ENCODE results near the gene GDF7. TPM values are rescaled to one million over a fixed set of nuclear protein-coding genes. Genes with fewer than 3 reads are reported as not detected.
A peak's percentile ranks its signal among the peaks of the same experiment; 100 is the strongest.

Gene GDF7
- total RNA-seq, 2 experiments from 2014 or later = 0.06 TPM

DNA sequence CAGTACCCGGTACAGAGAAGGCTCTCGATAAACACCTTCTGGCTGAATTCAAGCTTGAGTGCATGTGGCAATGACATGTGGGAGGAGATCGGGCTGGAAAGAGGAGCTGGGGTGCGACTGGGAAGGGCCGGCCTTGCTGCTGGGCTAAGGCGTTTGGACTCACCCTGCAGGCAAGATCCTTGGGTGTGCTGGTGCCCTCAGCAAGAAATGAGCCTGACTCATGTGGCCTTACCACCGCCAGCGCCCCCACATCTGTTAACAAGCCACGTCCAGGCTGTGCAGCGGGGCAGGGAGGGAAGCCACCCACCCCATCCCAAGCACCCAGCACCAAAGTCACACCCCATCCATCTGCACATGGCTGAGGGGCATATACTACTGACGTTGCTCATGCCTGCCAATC is 17.4 kb upstream of the GDF7 start:
- peak overlapping the region; percentile 84 for H3K4me2 ChIP-seq (ENCODE audit: low read length)
- intact Hi-C loops (cut with micrococcal nuclease; ENCODE audit: unreplicated experiment) = no loop called here
- no peak overlapping the region for H3K27ac ChIP-seq (ENCODE audit: low read depth, low read length, poor library complexity, severe bottlenecking)

DNA sequence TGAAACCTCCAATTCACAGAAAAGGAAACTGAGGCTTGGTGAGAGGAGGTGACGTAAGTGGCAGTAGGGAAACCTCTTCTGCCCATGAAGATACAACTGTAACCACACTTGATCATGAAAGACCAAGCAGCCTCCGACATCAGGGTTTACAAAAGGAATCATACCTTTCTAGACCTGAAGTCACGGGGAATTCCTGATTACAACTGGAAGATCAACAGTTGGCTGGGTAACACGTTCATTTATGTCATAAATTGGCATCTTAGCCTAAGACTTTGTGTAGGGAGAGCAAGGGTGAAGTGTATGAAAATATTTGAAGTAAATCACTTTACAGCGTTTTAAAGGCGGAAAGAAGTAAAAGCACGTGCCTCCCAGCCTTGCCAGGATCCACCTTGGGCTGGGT is 17.0 kb upstream of the GDF7 start:
- no peaks in the 10 kb centered on the region for H3K9me2 ChIP-seq (ENCODE audit: insufficient read depth, low read length)
- no peak overlapping the region for H3K27ac ChIP-seq (ENCODE audit: low read depth, low read length, poor library complexity, severe bottlenecking)
- BruUV-seq (replicated peaks) = no TSS peak
- H3K79me2 ChIP-seq (ENCODE audit: insufficient read depth, low read depth, low read length) = no peaks in the 10 kb centered on the region
- H3K36me3 ChIP-seq (ENCODE audit: insufficient read depth, low read length) = no peaks in the 10 kb centered on the region
- peak overlapping the region; percentile 90; the same call in 1 of the 2 replicates for H2AFZ ChIP-seq (ENCODE audit: low read length)
- no peaks in the 10 kb centered on the region for H4K20me1 ChIP-seq (ENCODE audit: insufficient read depth, low read length)
- ChIA-PET CTCF (ENCODE audit: unreplicated experiment) (interaction anchor here (1.0 kb wide), 1 partner anchor 16 kb away, joined by 3 read pairs; no protein-coding TSS in a partner anchor), POLR2A (interaction anchor here (0.9 to 3.6 kb wide), 4 partner anchors 26 to 303 kb away, joined by 3 to 24 read pairs (median 5); no protein-coding TSS in a partner anchor)
- peaks cover 15% of the 10 kb centered on the region for H3K4me1 ChIP-seq (ENCODE audit: insufficient read depth, low read length, poor library complexity, severe bottlenecking)
- H3K9me3 ChIP-seq (ENCODE audit: low read length) = no peaks in the 10 kb centered on the region
- H3K4me3 ChIP-seq (ENCODE audit: low read depth, low read length, poor library complexity, severe bottlenecking) = peak overlapping the region; percentile 77
- no peak for TF ChIP-seq EZH2phosphoT487 (IDR thresholded peaks at IDR 0.05; ENCODE audit: borderline replicate concordance, low read depth, low read length)
- TF ChIP-seq, protein P1, sequence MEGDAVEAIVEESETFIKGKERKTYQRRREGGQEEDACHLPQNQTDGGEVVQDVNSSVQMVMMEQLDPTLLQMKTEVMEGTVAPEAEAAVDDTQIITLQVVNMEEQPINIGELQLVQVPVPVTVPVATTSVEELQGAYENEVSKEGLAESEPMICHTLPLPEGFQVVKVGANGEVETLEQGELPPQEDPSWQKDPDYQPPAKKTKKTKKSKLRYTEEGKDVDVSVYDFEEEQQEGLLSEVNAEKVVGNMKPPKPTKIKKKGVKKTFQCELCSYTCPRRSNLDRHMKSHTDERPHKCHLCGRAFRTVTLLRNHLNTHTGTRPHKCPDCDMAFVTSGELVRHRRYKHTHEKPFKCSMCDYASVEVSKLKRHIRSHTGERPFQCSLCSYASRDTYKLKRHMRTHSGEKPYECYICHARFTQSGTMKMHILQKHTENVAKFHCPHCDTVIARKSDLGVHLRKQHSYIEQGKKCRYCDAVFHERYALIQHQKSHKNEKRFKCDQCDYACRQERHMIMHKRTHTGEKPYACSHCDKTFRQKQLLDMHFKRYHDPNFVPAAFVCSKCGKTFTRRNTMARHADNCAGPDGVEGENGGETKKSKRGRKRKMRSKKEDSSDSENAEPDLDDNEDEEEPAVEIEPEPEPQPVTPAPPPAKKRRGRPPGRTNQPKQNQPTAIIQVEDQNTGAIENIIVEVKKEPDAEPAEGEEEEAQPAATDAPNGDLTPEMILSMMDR (conservative IDR thresholded peaks at IDR 0.05; ENCODE audit: low read length) = no peak
- intact Hi-C loops (cut with micrococcal nuclease; ENCODE audit: unreplicated experiment) = no loop called here
- DNase-seq (ENCODE audit: low spot score) = no peak
- H3K4me2 ChIP-seq (ENCODE audit: low read length) = peak overlapping the region; percentile 84

More for the DNA sequence above, 17.4 kb upstream of the GDF7 start:
- no TSS peak for BruUV-seq (replicated peaks)
- no peak for DNase-seq (ENCODE audit: low spot score)
- H3K4me3 ChIP-seq (ENCODE audit: low read depth, low read length, poor library complexity, severe bottlenecking) = peak overlapping the region; percentile 77
- H3K4me1 ChIP-seq (ENCODE audit: insufficient read depth, low read length, poor library complexity, severe bottlenecking) = peaks cover 15% of the 10 kb centered on the region
- CTCF ChIA-PET (ENCODE audit: unreplicated experiment) = no interaction called here
- H3K79me2 ChIP-seq (ENCODE audit: insufficient read depth, low read depth, low read length) = no peaks in the 10 kb centered on the region
- TF ChIP-seq EZH2phosphoT487 (IDR thresholded peaks at IDR 0.05; ENCODE audit: borderline replicate concordance, low read depth, low read length) = no peak
- TF ChIP-seq, protein P1 (conservative IDR thresholded peaks at IDR 0.05; ENCODE audit: low read length) = no peak
- H3K36me3 ChIP-seq (ENCODE audit: insufficient read depth, low read length) = no peaks in the 10 kb centered on the region
- POLR2A ChIA-PET = interaction anchor here (1.5 to 3.6 kb wide), 2 partner anchors 27 to 303 kb away, joined by 3 to 24 read pairs; no protein-coding TSS in a partner anchor
- no peak overlapping the region for H2AFZ ChIP-seq (ENCODE audit: low read length)
- H3K9me3 ChIP-seq (ENCODE audit: low read length) = no peaks in the 10 kb centered on the region
- H3K9me2 ChIP-seq (ENCODE audit: insufficient read depth, low read length) = no peaks in the 10 kb centered on the region
- no peaks in the 10 kb centered on the region for H4K20me1 ChIP-seq (ENCODE audit: insufficient read depth, low read length)

DNA sequence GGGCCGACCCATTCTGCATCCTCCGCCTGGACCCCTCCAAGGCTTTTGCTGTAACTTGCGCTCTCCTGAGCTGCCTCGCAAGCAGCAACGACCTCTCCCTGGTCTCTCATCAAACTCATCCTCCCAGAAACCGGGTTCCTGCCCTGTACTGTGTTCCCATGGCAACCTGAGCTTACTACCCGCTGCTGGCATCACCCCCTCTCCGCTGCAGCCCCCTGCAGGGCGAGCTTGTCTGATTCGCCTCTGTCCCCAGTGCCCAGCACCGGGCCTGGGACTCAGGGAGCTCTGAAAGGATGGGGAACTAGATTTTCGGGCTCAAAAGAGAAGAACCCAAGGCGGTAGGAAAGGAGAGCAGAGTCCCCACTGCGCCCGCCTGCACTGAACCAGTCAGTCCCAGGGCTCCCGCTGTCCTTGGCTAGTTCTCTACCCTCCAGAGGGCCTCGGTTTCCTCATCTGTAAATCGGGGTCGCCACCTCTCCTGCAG is 16.5 kb upstream of the GDF7 start:
- no TSS peak for BruUV-seq (replicated peaks)
- Histone ChIP-seq H3K27ac (ENCODE audit: low read depth, low read length, poor library complexity, severe bottlenecking) (no peak overlapping the region), H3K4me1 (ENCODE audit: insufficient read depth, low read length, poor library complexity, severe bottlenecking) (peaks cover 15% of the 10 kb centered on the region), H3K4me3 (ENCODE audit: low read depth, low read length, poor library complexity, severe bottlenecking) (peak overlapping the region; percentile 77), H3K4me2 (ENCODE audit: low read length) (peak overlapping the region; percentile 84), H3K9me3 (ENCODE audit: low read length) (no peaks in the 10 kb centered on the region), H3K9me2 (ENCODE audit: insufficient read depth, low read length) (no peaks in the 10 kb centered on the region), H3K79me2 (ENCODE audit: insufficient read depth, low read depth, low read length) (no peaks in the 10 kb centered on the region), H4K20me1 (ENCODE audit: insufficient read depth, low read length) (no peaks in the 10 kb centered on the region), H2AFZ (ENCODE audit: low read length) (peak overlapping the region; percentile 90), H3K36me3 (ENCODE audit: insufficient read depth, low read length) (no peaks in the 10 kb centered on the region)
- CTCF ChIA-PET (ENCODE audit: unreplicated experiment) = interaction anchor here (1.0 to 1.8 kb wide), 4 partner anchors 16 to 35 kb away, joined by 3 to 12 read pairs (median 6); no protein-coding TSS in a partner anchor
- intact Hi-C loops (cut with micrococcal nuclease; ENCODE audit: unreplicated experiment) = no loop called here
- peak; percentile 47 for DNase-seq (ENCODE audit: low spot score)
- no peak for TF ChIP-seq EZH2phosphoT487 (IDR thresholded peaks at IDR 0.05; ENCODE audit: borderline replicate concordance, low read depth, low read length)
- TF ChIP-seq, protein P1 (conservative IDR thresholded peaks at IDR 0.05; ENCODE audit: low read length) = no peak
- POLR2A ChIA-PET = interaction anchor here (0.6 to 3.6 kb wide), 7 partner anchors 26 to 597 kb away, joined by 3 to 24 read pairs (median 4); partner anchors contain the start of gene LDAH

Data from OCI-LY7 (cell line).